Cerebellar cortex (tissue), 1 donor: ENCODE data around the gene JAK2.
"Not testable (repeated sequence)": the region's sequence is repeated elsewhere in the genome, so short reads cannot be mapped to it uniquely, and the experiment has no call there.

Experiments used
- DNase-seq: peaks from one replicate; pipeline ENCODE4 v3.0.0-alpha.2; 2015; ENCODE audit warnings: low spot score

The JAK2 gene

GRCh38 chr9:4980086-4980727 lies 4.9 kb upstream of the JAK2 start:
- no peak for DNase-seq

GRCh38 chr9:4982721-4983482 lies 2.2 kb upstream of the JAK2 start:
- DNase-seq = no peak

GRCh38 chr9:4983601-4984165 lies 1.4 kb upstream of the JAK2 start:
- DNase-seq = peak; percentile 21

GRCh38 chr9:4984171-4984620 lies 876 bp upstream of the JAK2 start:
- DNase-seq = no peak

- peak; percentile 77 for DNase-seq
These were observed 554 bp downstream of the JAK2 start for GRCh38 chr9:4985386-4986266.

- no peak for DNase-seq
These were observed 1.2 kb downstream of the JAK2 start for GRCh38 chr9:4986296-4986695.

GRCh38 chr9:4986783-4987182 lies 1.7 kb downstream of the JAK2 start:
- DNase-seq = no peak

GRCh38 chr9:4987961-4988421 lies 2.9 kb downstream of the JAK2 start:
- DNase-seq = peak; percentile 78

GRCh38 chr9:4992872-4993271 lies 7.8 kb downstream of the JAK2 start:
- no peak for DNase-seq

- no peak for DNase-seq
These were observed 9.3 kb downstream of the JAK2 start for GRCh38 chr9:4994166-4994890.

GRCh38 chr9:4997196-4997595 lies 12.1 kb downstream of the JAK2 start:
- no peak for DNase-seq

GRCh38 chr9:4997631-4998030 lies 12.6 kb downstream of the JAK2 start:
- no peak for DNase-seq

- no peak for DNase-seq
These were observed 17.7 kb downstream of the JAK2 start for GRCh38 chr9:5002811-5003210.

- DNase-seq = no peak
These were observed 19.4 kb downstream of the JAK2 start for GRCh38 chr9:5004481-5004880.

GRCh38 chr9:5008202-5008601 lies 23.1 kb downstream of the JAK2 start:
- DNase-seq = no peak

GRCh38 chr9:5013374-5013773 lies 28.3 kb downstream of the JAK2 start:
- no peak for DNase-seq

- DNase-seq = no peak
These were observed 30.9 kb downstream of the JAK2 start for GRCh38 chr9:5015934-5016333.

GRCh38 chr9:5025416-5025815 lies 40.3 kb downstream of the JAK2 start:
- no peak for DNase-seq

- not testable (repeated sequence) for DNase-seq
These were observed 46.9 kb downstream of the JAK2 start for GRCh38 chr9:5031941-5032340.

GRCh38 chr9:5040730-5041389 lies 55.8 kb downstream of the JAK2 start:
- no peak for DNase-seq
